ENCODE results near the gene MDH1B.
"Not testable (repeated sequence)": the region's sequence is repeated elsewhere in the genome, so short reads cannot be mapped to it uniquely, and the experiment has no call there.

MDH1B gene

DNA sequence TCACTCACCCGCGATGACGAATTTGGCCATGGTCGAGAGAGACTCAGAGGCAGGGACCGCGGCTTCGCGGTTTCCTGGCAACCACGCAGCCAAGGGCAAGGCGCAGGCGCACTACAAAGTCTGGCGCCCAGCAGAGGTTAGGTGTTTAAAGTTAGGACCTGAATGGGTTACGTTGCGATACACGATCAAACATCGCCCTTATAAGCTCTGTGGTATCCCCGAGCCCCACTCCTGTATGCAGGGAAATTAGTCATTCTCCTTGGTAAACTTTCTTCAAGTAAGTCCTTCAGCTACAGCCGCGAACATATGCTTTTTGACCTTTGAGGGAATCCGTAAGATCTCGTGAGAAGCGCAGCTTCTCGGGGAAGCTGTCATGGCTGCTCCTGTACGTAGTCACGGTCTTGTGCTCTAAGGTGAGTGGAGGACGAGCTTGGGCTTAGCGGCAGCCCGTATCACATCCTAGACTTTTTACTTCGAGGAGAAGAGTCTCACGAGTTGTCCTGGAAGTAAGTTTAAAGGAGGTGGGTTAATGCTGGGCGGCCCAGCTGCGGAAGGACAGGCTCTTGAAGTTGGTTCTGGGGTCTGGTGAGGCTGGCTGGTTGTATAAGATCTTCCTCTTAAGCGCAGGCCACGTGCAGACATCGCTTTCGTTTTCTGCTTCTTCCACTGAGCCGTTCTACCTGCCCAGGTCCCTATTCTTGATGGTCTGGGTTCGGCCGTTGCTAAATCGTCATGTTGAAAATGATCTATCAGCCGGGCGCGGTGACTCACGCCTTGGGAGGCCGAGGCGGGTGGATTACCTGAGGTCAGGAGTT, at the start of gene MDH1B, which contains the start of gene FASTKD2:
Gene MDH1B (minus strand): TSS at position 87 of the 815 bp plus-strand sequence. CDS start 57 bp downstream, at position 30.
Gene FASTKD2 (plus strand): TSS at position 365 of the 815 bp plus-strand sequence. CDS start 1,088 bp downstream, outside the sequence.
- peak; percentile 96 for DNase-seq (ENCODE audit: low spot score)

DNA sequence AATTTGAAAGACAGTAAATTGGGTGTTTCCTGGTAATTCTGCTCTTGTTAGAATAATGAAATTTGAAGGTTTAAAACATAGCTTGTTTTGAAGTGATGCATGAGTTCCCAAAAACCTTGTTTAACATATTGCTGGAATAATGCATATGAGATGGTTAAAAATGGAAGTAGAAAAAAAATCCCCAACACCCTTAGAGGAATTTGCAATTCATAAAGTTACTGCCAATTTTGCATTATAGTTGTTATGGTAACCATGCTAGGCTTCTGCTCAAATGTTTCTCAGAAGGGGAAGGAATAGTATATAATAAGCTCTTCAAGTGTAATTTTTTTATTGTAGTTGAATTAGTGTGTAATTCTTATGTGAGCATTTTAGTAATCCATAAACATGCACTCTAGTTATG, 49.4 kb upstream of the MDH1B start:
- DNase-seq (ENCODE audit: low spot score): no peak

DNA sequence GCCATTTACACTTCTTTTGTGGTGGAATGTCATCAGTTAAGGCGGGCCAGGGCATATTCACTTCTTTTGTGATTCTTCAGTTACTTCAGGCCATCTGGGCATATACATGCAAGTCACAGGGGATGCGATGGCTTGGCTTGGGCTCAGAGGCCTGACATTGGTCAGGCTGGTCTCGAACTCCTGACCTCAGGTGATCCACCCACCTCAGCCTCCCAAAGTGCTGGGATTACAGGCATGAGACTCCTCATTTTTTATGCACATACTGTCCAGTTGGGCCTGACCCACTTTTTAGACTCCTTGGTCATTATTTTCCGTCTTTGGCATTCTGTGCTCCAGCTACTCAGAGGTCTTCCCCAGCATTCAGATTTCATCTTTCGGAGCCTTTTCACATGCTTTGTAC, 47.3 kb upstream of the MDH1B start:
- not testable (repeated sequence) for DNase-seq (ENCODE audit: low spot score)

DNA sequence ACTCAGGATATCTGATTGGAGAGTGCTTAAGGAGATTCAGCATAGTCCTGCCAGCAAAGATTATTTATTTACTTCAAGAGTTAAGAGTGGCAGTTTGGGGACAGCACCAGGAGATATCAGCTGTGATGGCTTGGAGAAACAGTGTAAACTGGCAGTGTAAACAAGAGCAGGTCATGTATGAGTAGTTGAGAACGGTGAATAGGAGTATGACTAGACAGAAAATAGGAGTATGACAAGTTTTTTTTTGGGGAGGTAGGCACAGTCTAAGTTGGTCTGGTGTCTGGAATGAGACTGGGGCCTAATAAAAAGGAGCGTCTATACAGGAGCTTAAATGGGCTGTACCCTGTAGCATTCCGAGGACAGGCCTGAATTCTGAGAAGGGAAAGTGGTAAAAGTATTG, 42.5 kb upstream of the MDH1B start:
- not testable (repeated sequence) for DNase-seq (ENCODE audit: low spot score)

DNA sequence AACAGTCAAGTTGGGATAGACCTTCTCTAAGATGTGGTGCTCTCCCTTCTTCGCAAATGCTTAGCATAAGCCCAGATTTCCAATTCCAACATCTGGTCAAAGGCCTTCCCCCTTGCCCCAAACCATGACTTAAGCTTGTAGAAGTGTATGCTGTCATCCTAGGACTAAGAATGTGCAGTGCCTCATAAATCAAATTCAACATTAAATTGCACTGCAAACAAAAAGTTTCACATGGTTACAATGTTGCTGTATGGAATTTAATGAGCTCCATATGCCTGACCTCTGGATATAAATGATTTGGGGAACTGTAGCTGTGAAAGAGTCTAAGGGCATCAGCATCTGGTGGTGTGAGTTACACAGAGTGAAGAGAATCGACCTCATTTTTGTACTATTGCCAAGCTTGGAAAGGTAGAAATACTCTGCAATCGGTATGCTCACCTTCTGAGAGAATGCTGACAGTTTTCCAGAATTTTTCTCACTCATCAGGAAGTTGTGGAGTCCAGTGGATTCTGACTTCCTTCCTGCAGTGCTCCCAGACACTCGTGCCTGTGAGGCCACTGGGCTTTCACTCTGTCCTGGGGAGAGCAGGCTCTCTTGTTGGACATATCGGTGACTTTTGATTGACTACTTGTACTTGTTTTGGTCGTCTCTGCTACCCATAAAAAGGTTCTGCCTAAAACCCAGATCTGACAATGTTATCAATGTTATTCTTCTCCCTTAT, 40.9 kb upstream of the MDH1B start:
- peak; percentile 24 for DNase-seq (ENCODE audit: low spot score)

DNA sequence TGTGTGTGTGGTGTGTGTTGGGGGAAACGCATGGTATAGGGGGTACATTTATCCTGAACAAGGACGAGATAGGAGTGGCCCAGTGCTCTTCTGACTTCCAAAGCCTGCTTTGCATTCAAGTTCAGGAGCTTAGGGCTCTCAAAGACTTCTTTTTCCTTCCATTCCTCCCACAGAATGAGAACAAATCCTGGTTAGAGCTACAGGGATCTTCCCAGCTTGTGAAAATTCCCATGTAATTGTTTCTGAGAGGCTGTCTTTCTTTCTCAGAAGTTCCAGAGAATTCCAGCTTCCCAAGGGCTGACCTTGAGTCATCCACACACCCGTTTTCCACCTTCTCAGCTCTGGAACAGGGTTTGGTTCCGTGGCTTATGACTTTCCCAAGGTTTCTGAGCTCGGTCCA, 39.2 kb upstream of the MDH1B start:
- DNase-seq (ENCODE audit: low spot score): no peak

DNA sequence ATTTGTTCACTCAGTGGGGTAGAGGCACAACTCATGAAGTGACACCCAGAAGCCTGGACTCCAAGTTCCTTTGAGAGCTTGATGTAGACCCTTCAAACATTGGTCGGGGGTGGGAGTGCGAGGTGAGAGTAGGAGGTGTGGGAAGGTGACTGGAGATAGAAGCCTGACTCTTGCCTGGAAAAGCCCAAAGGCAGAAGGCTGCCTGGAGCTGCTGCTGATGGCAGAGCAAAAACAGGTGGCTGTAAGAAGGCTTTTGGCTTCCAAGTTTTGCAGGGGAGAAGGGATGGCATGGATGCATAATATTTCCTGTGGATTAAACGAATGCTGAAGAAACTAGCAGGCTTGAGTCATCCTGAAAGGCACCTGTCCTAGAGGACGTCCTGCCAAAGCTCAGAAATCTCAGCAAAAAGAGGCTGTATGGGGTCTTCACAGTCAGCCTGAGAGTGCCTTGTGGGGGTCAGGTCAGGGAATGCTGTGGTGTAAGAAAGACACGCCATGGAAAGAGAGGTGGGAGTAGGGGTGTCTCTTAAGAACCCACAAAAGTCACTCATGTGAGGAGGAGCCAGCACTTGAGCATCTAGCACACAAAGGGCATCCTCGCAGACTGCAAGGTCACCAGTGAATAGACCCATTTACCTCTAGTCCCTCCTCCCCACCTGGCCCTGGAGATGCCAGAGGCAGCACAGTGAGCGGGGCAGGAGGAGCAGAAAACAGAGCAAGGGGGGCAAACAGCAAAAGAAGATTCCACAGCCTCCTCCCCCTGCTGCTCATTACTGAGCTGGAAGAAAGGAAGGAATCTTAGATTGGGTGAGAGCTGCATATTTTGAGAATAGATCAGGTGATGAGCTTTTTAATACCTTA, 37.8 kb upstream of the MDH1B start:
- no peak for DNase-seq (ENCODE audit: low spot score)

DNA sequence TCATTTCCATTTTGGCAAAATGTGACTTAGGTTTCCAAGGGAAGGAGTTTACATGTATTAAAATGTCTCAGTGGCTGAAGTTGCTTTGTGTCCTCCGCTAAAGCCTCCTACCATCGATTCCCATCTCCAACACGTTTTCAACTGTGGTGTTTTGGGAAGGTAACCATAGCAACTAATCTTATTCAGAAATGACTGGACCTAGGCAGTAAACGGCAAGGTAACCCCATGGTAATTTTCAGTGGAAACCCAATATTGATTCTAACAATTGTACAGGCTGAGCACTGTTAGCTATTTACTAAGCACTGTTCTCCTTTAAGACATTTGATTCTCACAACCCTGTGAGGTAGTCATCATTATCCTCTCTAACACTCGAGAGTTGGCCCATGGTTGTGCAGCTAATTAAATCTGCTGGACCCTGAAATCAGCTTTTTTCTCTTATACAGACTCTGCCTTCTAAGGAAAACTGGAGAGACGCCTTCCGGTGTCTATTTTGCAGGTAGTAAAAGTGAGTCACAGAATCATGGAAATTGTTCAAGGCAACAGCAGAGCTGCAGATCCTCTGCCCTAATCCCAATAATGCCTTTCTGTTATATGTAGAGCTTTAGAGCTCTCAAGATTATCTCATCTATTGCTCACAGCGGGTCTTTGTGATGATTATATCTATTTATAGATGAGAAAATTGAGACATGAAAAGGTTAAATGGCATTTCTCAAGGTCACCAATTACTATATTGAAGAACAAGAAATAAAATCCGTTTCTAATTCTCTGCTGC, 36.5 kb upstream of the MDH1B start:
- no peak for DNase-seq (ENCODE audit: low spot score)

DNA sequence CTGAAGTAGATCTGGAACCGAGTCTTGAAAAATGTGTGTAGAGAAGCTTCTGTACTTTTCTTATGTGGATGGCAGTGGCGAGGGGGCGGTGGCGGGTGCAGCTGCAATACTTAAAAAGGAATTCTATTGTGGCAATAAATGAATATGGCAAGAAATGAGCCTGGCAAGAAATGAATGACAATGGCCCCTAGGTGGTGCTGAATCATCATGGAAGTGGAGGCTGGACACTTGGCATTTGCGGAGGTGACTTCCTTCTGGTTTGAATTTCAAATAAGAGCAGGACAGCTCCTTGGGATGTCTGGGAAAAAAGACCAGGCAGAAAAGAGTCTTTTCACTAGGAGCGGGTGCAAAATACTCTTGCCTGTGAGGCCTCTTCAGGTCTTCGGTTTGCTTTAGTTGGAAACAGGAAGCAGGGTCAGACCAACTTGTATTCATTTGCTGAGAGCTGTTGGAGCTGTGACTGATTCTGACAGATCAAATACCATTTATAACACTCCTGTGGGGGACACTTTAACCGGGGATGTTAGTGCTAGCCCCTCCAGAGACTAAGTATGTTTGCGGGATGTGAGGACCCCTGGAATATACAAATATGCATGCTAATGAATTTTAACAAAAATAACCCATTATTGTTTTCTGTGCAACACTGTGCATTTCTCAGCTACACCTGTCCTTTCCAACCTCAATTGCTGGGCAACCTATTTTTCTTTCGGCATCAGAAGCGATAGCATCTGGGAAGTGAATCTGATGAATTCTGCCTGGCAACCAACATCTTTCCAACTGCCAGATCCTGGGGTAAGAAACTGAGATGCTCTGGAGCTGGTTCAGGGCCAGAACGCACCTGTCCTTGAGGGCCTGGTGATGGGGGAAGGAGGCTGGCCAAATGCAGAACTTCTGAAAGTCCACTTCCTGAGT, 35.6 kb upstream of the MDH1B start:
- peak; percentile 78 for DNase-seq (ENCODE audit: low spot score)

DNA sequence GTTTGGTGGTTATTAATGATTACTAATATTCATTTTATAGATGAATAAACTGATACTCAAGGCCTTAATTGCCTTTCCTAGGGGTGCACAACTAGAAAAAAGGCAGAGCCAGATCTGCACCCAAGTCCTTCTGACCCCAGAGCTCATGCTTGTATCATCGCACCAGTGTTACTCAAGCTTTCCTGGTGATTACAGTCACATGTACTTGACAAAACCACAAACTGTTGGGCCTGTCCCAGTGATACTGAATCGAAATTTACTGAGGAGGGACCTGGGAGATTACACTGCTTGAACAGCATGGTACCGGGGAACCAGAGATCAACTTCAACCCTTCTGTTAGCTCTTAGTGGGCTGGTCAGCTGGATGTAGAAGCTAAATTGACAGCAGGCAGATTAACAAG, 34.0 kb upstream of the MDH1B start:
- DNase-seq (ENCODE audit: low spot score): peak; percentile 20

DNA sequence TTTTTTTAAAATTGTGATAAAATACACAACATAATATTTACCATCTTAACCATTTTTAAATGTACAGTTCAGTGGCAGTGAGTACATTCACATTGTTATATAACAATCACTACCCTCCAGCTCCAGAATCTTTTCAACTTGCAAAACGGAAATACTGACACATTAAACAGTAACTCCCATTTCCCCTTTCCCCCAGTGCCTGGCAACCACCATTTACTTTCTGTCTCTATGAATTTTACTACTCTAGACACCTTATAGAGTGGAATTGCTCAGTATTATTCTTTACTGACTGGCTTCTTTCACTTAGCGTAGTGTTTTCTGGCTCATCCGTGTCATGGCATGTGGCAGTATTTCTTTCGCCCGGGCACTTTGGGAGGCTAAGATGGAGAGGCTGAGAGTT, 32.9 kb upstream of the MDH1B start:
- no peak for DNase-seq (ENCODE audit: low spot score)

DNA sequence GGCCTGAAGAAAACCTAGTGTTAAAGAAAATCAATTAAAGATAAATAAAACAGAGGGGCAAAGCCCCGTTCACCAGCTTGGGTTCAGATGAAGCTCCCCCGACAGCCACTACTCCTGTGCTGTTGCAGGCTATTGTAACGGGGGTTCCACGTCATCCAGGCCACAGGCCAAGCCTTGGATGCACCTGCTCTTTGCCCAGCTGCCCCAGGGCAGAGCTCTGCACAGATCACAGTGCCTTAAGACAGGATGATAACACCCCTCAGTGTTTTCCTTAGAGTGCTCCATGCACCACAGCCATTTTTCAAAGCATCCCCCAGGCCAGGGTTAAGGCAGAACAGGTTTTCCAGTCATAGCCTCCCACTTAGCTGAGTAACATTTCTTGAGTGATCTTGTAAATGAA, 32.2 kb upstream of the MDH1B start:
- no peak for DNase-seq (ENCODE audit: low spot score)

DNA sequence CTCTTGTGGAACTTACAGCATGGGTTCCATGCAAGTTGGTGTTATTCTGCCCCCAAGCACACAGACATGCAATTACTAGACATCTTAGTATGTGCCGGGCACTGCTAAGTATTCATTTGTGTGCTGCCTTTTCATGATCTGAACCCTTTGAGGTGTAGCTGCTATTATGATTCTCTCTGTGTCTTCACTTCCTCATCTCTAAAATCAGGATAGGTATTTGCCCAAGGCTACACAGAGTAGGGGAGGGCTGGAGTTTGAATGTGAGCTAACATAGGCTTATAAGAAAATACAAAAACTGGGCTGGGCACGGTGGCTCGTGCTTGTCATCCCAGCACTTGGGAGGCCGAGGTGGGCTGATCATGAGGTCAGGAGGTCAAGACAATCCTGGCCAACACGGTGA, 27.5 kb upstream of the MDH1B start:
- DNase-seq (ENCODE audit: low spot score): no peak

DNA sequence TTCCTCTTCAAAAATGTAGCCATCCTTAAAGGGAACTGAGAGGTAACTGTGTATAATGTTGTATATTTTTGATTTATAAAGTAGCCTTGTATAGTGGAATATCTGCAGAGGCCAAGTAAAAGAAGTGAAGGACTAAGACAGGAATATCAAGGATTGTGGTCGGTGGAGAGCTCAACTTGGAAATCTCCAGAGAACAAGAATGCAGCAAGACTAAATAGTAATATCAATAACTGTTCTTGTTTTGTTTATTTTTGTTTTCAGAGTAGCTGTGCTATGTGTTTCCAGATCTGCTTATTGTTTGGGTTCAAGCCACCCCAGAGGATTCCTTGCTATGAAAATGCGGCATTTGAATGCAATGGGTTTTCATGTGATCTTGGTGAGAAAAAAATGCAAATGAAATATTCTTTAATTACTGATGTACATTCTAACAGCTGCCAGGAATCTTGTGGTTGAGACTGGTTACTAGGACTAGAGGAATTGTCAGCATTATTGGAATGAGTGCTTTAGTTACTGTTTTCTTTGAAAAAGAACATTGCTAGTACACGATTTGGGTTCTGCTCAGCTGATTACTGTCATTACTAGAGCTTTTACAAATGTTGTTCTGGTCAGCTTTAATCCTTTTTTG, 25.3 kb upstream of the MDH1B start:
- DNase-seq (ENCODE audit: low spot score): peak; percentile 19

DNA sequence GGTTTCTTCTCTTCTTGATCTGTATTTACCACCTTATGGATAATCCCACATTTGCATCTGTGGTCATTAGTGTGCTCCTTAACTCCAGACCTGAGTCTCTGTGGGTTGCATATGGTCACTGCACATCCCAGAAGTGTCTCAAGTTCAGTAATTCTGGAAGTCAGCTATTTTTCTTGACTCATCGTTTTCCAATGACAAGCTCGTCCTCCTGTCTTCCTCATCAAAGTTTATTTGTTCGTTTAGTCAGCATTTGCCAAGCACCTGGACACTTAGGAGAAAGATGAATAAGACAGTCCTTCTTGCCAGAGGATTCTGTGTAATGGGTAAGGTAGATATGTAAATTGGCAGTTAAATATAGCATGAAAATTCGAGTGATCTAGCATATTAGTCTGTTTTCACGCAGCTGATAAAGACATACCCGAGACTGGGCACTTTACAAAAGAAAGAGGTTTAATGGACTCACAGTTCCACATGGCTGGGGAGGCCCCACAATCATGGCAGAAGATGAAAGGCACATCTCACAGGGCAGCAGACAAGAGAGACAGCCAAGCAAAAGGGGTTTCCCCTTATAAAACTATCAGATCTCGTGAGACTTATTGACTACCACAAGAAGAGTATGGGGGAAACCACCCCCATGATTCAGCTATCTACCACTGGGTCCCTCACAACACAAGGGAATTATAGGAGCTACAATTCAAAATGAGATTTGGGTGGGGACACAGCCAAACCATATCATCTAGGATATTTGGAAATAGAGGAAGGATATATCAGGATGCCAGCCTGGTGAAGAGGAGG, 19.6 kb upstream of the MDH1B start:
- no peak for DNase-seq (ENCODE audit: low spot score)

DNA sequence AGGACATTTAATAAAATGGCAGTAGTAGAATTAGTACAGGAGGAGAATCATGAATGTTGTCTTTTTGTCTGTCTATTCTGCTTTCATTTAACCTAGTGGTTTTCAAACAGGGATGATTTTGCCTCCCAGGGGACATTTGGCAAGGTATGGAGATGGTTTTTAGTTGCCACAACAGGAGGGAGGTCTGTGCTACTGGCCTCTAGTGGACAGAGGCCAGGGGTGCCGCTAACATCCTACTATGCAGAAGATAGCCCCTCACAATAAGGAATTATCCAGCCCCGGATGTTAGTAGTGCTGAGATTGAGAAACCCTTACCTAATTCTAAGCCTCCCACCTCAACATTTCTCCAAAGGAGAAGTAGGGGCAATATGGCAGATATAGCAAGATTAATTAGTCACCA, 18.6 kb upstream of the MDH1B start:
- DNase-seq (ENCODE audit: low spot score): no peak

DNA sequence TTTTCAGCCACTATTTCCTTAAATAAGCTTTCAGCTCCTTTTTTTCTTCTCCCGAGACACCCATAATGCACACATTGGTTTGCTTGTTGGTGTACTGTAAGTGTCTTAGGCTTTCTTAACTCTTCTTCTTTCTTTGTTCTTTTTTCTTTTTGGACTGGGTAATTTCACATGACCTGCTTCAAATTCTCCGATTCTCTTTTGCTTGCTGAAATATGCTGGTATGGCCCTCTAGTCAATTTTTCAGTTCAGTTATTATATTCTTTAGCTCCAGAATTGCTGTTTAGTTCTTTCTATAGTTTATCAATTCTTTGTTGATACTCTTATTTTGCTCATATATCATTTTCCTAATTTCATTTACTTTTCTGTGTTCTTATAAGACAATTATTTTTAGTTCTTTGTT, 15.5 kb upstream of the MDH1B start:
- DNase-seq (ENCODE audit: low spot score): no peak

DNA sequence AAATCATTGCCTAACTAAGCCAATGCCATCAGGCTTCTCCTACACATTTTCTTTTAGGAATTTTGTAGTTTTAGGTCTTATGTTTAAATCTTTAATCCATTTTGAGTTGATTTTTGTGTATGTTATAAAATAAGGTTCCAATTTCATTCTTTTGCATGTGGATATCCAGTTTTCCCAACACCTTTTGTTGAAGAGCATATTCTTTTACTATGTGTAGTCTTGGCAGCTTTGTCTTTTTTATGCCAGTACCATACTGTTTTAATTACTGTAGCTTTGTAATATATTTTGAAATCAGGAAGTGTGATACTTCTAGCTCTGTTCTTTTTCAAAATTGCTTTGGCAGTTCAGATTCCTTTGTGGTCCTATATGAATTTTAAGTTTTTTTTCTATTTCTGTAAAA, 11.3 kb upstream of the MDH1B start:
- no peak for DNase-seq (ENCODE audit: low spot score)

DNA sequence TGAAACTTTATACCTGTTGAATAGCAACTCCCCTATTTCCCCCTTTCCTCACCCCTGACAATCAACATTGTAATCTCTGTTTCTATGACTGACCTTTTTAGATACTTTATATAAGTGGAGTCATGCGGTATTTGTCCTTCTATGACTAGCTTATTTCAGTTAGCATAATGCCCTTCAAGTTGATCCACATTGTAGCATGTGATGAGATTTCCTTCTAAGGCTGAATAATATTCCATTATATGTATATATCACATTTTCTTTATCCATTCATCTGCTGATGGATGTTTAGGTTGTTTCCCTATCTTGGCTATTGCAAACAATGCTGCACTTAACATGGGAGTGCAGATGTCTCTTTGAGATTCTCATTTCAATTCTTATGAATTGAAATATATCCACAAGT, 9.7 kb upstream of the MDH1B start:
- no peak for DNase-seq (ENCODE audit: low spot score)

Data from AG08395 (cell line).